MM.1S (cell line): ENCODE data around the gene CCDC146.

Source experiments
- CTCF ChIP-seq: fragments of 300-600 bp; sonication (generic); IDR thresholded peaks from 2 replicates; pipeline ENCODE4 v1.5.1; 2016; ENCODE audit warnings: antibody characterized with exemption, low read length, mixed read lengths
- EZH2 ChIP-seq: fragments of 300-600 bp; sonication (generic); optimal IDR thresholded peaks from 2 replicates; pipeline ENCODE3; 2017; ENCODE audit warnings: low read depth, mild to moderate bottlenecking, antibody characterized with exemption, low read length, mixed read lengths
- EZH2phosphoT487 ChIP-seq: fragments of 300-600 bp; sonication (generic); IDR thresholded peaks from 2 replicates; pipeline ENCODE4 v1.6.1; 2018; ENCODE audit warnings: antibody characterized with exemption, low read length

GRCh38 chr7:77276120-77276519, 153.7 kb downstream of the CCDC146 start:
- TF ChIP-seq CTCF (no peak), EZH2 (no peak), EZH2phosphoT487 (no peak)
